ENCODE measurements around the gene SLC16A5. TPM values are rescaled to one million over a fixed set of nuclear protein-coding genes. Genes with fewer than 3 reads are reported as not detected.
"Not testable (repeated sequence)": the region's sequence is repeated elsewhere in the genome, so short reads cannot be mapped to it uniquely, and the experiment has no call there.

SLC16A5 gene
- total RNA-seq, 6 donors from 2014 or later, result 40.6 to 234 (median 123) TPM

GRCh38 chr17:75129576-75129975 lies 41.8 kb downstream of the SLC16A5 start:
- Histone ChIP-seq H3K36me3 (peaks cover 0 to 20% (median 9%) of the 10 kb centered on the region in 4 donors), H3K4me1 (peaks cover 21 to 41% (median 31%) of the 10 kb centered on the region in 4 donors), H3K4me3 (no peak overlapping the region), H3K27me3 (no peaks in the 10 kb centered on the region), H3K27ac (peak overlapping the region in 1 of 4 donors; percentile 19), H3K9me3 (no peaks in the 10 kb centered on the region)
- ATAC-seq (ENCODE audit: low FRiP score in 2 of 2) (no peak), DNase-seq (no peak)
- TF ChIP-seq POLR2A (IDR thresholded peaks at IDR 0.05) (no peak), POLR2AphosphoS5 (IDR thresholded peaks at IDR 0.05) (no peak), EP300 (IDR thresholded peaks at IDR 0.05) (no peak), CTCF (IDR thresholded peaks at IDR 0.05) (no peak)
- 94 to 95% methylated on average over 8 to 9 of the region's 9 CpGs for WGBS, 2 donors

- Histone ChIP-seq H3K4me3 (peak overlapping the region in 3 of 4 donors; percentile 60 to 95 (median 78)), H3K27ac (peak overlapping the region; percentile 81 to 95 (median 88))
- no peak for ATAC-seq (ENCODE audit: low FRiP score in 2 of 2)
Observed at GRCh38 chr17:75130059-75130631, 42.4 kb downstream of the SLC16A5 start.

DNA sequence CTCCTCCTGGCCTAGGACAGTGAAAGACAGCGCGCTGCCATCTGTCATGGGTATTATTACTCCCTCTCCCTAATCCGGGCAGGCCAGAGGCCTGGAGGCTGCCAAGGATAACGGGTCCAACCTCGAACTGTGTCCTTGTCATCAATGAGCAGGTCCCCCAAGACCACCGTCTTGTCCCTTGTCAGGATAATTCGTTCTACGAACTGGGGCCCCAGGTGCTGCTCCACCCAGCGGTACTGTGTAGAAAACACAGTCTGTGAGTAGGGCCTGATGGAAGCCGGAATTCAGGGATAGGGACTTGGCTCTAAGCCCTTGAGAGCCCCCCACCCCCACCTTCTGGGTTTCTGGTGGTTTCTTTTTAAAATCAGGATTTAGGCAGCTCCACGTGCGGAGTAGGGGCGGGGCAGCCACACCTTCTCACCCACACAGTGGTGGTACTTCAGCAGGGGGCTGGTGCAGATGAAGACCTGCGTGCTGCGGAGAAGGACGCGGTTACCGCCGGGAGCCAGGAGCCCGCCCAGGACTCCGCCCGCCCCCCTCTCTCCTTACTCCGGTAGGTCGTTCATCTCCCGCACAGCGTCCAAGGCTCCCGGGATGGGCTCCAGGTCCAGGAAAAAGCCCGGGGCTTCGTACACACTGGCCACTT lies 43.0 kb downstream of the SLC16A5 start:
- DNase-seq (peak in 1 of 2 donors; percentile 44), ATAC-seq (ENCODE audit: low FRiP score in 2 of 2) (peak; percentile 59 to 68)
- Histone ChIP-seq H3K36me3 (peaks cover 0 to 25% (median 9%) of the 10 kb centered on the region in 4 donors), H3K27ac (peak overlapping the region; percentile 81 to 95 (median 88)), H3K27me3 (no peaks in the 10 kb centered on the region), H3K9me3 (no peaks in the 10 kb centered on the region), H3K4me1 (peaks cover 13 to 30% (median 20%) of the 10 kb centered on the region in 4 donors), H3K4me3 (peak overlapping the region; percentile 60 to 95 (median 72))
- TF ChIP-seq CTCF (IDR thresholded peaks at IDR 0.05), result peak in 2 of 6 experiments; percentile 28 to 44
- no peak for TF ChIP-seq POLR2A (IDR thresholded peaks at IDR 0.05)
- whole genome bisulfite sequencing, 2 donors, result 20 to 22% methylated on average over 1 to 17 of the region's 29 CpGs

More at GRCh38 chr17:75130059-75130631, 42.4 kb downstream of the SLC16A5 start:
- peaks cover 15 to 36% (median 25%) of the 10 kb centered on the region in 4 donors for H3K4me1 ChIP-seq
- H3K9me3 ChIP-seq, result no peaks in the 10 kb centered on the region
- no peaks in the 10 kb centered on the region for H3K27me3 ChIP-seq
- peaks cover 0 to 20% (median 9%) of the 10 kb centered on the region in 4 donors for H3K36me3 ChIP-seq
- TF ChIP-seq POLR2A (IDR thresholded peaks at IDR 0.05) (no peak), CTCF (IDR thresholded peaks at IDR 0.05) (no peak), EP300 (IDR thresholded peaks at IDR 0.05) (no peak), POLR2AphosphoS5 (IDR thresholded peaks at IDR 0.05) (no peak)
- DNase-seq, result peak in 1 of 2 donors; percentile 82
- 84 to 91% methylated on average over 10 to 24 of the region's 24 CpGs for WGBS, 2 donors

DNA sequence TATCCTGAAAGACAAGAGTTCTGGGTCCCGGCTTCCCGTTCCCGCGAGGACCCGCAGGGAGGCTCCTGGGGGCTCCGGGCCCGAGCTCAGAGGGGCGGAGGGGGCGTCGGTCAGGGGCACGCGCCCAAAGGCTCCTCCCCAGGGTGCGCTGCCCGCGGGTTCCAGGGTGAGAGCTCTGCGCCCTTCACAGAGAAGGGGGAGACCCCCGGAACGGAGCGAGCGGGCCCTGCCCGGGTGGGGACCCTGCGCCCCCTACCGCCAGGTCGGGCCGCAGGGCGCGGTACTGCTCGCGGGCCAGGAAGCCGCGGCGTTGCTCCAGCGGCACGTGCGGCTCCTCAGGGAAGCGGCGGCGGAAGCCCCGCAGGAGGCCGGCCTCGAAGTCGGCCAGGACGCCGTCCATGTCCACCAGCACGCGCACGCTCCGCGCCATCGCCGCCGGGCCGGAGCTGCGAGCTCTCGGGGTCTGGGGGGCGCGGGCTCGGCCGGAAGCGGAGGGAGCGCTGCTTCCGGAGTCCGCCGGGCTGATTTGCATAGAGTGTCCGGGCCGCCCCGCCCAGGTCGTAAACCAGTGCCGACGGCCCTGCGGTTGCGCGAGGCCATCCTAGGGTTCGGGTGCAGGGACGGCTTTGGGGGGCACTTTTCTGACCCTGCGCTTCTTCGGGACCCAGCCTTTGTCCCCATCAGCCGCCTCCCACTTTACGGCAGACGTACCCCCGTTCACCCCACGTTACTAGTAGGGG lies 43.7 kb downstream of the SLC16A5 start, which contains the start of gene NT5C:
TSS of gene NT5C (minus strand) at position 465 of the 740 bp plus-strand sequence. CDS start at position 430, 35 bp downstream.
- no peaks in the 10 kb centered on the region for H3K9me3 ChIP-seq
- WGBS, 2 donors, result 0 to 1% methylated on average over 17 to 34 of the region's 82 CpGs
- H3K27me3 ChIP-seq, result no peaks in the 10 kb centered on the region
- peak; percentile 88 to 96 for ATAC-seq (ENCODE audit: low FRiP score in 2 of 2)
- DNase-seq, result peak; percentile 85 to 95
- peaks cover 13 to 23% (median 14%) of the 10 kb centered on the region in 4 donors for H3K4me1 ChIP-seq
- H3K36me3 ChIP-seq, result peaks cover 0 to 29% (median 9%) of the 10 kb centered on the region in 4 donors
- H3K27ac ChIP-seq, result peak within 1 kb of the TSS; percentile 81 to 95 (median 88)
- H3K4me3 ChIP-seq, result peak within 1 kb of the TSS; percentile 60 to 95 (median 72)
- TF ChIP-seq POLR2AphosphoS5 (IDR thresholded peaks at IDR 0.05), result peak; percentile 42 to 48
- peak; percentile 52 to 92 (median 85) for TF ChIP-seq CTCF (IDR thresholded peaks at IDR 0.05)
- TF ChIP-seq POLR2A (IDR thresholded peaks at IDR 0.05), result peak in 2 of 4 donors; percentile 13 to 75
- TF ChIP-seq EP300 (IDR thresholded peaks at IDR 0.05), result no peak

GRCh38 chr17:75132018-75133000 lies 44.6 kb downstream of the SLC16A5 start:
- not testable (repeated sequence) for ATAC-seq (ENCODE audit: low FRiP score in 2 of 2)

More at GRCh38 chr17:75132018-75133000, 44.6 kb downstream of the SLC16A5 start:
- not testable (repeated sequence) for H3K27me3 ChIP-seq, H3K9me3 ChIP-seq
- Histone ChIP-seq H3K36me3 (peaks cover 0 to 29% (median 9%) of the 10 kb centered on the region in 4 donors), H3K27ac (peak overlapping the region; percentile 81 to 95 (median 88)), H3K4me1 (peaks cover 13 to 22% (median 13%) of the 10 kb centered on the region in 4 donors), H3K4me3 (peak overlapping the region; percentile 60 to 95 (median 72))
- peak in 1 of 2 donors; percentile 73 for DNase-seq
- 83 to 86% methylated on average over 35 to 40 of the region's 40 CpGs for WGBS, 2 donors
